Erythroblast (primary cell): ENCODE data around the gene DYDC2.

Experiments
- GATA1 ChIP-seq: IDR thresholded peaks from 2 replicates; pipeline ENCODE4 v1.6.1; 2011; ENCODE audit warnings: low read depth, mild to moderate bottlenecking, control low read depth, low read length, moderate library complexity
- POLR2A ChIP-seq: IDR thresholded peaks from 2 replicates; pipeline ENCODE4 v1.6.1; 2011; ENCODE audit warnings: mild to moderate bottlenecking, low read length

DNA sequence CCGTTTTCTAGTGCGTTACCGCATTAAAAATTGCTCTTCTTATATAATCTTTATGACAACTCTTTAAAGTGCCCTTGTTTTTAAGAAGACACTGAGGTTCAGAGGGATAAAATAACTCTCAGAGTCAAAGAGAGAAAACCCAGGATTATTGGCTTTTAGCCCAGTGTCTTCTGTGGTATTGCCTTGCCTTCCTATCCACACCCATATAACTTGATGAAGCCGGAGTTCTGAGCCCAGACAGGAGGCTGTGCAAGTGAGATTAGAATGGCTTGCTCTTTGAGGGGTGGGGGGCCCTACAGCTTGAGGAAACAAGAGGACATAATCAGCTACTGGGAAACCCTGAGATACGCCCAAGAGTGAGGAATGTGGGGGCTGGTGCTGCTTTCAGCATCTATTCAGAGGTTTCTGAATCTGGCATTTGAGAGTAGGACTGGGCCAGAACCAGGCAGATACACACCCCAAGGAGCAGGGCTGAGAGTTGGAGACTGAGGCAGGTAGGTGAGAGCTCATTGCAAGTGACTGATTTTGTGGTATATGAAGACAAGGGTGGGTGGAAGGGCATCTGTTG lies 54.1 kb downstream of the DYDC2 start:
- TF ChIP-seq POLR2A = no peak
- TF ChIP-seq GATA1 = no peak
